Fibroblast of skin of scalp (primary cell): ENCODE results near the gene NEURL1.
"Not testable (repeated sequence)": the region's sequence is repeated elsewhere in the genome, so short reads cannot be mapped to it uniquely, and the experiment has no call there.

Experiments used
- DNase-seq: peaks from one replicate; pipeline ENCODE4 v3.0.0-alpha.2; 2013

The NEURL1 gene

DNA sequence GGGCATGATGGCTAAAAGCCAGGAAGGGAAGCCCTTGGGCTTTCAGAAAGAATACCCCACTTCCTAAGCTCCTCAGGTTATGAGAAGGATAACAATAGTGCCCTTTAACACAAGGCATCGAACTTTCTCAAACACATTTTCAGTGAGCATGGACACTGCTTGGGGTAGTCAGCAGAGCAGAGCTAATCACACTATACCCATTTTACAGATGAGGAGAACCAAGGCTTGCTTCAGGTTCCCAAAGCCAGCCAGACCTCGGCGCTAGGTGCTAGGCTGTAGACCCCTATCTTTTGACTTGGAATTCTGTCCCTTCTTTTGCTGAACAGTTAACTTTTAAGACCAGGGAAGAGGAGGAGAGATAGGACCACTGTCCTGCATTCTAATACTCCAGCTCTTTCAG, 1.8 kb downstream of the NEURL1 start:
- DNase-seq = no peak

DNA sequence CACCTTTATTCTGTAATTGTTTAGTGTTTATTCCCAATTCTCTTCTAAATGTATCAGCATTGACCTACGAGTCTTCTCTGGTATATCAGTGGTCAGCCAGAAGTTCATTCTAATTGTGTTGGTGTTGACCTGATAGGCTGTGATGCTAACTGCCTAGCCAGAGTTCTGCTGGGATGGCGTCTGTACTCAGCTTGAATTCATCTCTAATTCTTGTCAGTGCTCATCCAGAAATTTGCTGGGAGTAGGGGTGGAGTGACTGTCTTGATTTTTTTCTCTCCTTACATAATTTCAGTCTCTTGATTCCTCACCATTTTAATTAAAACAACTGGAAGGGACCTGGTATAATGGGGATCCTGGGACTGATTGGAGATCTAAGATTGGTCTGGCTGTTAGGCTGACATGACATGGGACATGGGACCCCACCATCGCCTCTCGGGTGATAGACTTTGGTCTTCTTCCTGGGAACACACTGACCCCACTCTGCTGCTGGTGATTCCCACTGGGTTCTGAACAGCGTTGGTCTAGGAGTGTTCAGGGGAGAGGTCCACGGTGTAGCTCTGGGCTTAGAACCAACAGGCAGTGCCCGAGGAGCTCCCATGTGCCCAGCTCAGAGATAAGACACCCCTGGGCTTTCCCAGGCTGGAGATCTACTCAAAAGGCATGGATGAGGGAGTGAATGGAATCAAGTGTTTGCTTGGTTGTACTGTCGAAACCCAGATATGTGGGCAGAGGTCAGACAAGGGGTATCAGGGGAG, 3.8 kb downstream of the NEURL1 start:
- DNase-seq = no peak

DNA sequence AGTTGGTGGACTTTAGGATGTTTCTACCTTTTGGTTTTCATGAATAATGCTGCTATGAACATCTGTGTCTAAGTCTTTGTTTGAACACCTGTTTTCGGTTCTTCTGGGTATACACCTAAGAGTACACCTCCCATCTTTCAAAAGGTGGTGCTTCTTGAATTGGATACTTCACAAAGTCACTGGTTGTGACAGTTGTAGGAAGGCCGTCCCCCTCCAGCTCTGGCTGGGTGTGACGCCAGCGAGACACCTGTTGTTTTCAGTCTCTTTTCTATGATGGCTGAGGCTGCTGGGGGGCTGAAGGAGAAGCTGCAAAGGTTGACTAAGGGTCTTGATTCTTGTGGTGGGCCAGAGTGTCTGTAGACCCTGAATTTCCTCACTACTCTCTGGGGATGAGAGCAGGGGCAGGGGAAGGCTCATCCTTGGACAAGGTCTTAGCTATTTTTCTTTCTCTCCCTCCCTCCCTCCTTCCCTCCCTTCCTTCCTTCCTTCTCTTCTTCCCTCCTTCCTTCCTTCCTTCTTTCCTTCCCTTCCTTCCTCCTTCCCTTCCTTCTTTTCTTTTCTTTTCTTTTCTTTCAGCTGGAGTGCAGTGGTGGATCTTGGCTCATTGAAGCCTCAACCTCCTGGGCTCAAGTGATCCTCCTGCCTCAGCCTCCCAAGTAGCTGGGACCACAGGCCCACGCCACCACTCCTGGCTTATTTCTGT, 5.6 kb downstream of the NEURL1 start:
- DNase-seq = no peak

GRCh38 chr10:103499881-103500280, 6.4 kb downstream of the NEURL1 start:
- no peak for DNase-seq

- DNase-seq = no peak
Measured at GRCh38 chr10:103500481-103500880, 7.0 kb downstream of the NEURL1 start.

- no peak for DNase-seq
Measured at GRCh38 chr10:103501186-103501585, 7.7 kb downstream of the NEURL1 start.

GRCh38 chr10:103502849-103503660, 9.6 kb downstream of the NEURL1 start:
- DNase-seq = no peak

DNA sequence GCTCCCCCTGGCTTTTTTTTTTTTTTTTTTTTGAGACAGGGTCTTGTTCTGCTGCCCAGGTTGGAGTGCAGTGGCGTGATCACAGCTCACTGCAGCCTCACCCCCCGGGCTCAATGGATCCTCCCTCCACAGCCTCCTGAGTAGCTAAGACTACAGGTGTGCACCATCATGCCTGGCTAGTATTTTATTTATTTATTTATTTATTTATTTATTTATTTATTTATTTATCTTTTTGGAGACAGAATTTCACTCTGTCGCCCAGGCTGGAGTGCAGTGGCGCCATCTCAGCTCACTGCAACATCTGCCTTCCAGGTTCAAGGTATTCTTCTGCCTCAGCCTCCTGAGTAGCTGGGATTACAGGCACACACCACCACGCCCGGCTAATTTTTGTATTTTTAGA, 10.3 kb downstream of the NEURL1 start:
- DNase-seq = not testable (repeated sequence)

GRCh38 chr10:103504181-103504783, 10.8 kb downstream of the NEURL1 start:
- peak; percentile 80 for DNase-seq

DNA sequence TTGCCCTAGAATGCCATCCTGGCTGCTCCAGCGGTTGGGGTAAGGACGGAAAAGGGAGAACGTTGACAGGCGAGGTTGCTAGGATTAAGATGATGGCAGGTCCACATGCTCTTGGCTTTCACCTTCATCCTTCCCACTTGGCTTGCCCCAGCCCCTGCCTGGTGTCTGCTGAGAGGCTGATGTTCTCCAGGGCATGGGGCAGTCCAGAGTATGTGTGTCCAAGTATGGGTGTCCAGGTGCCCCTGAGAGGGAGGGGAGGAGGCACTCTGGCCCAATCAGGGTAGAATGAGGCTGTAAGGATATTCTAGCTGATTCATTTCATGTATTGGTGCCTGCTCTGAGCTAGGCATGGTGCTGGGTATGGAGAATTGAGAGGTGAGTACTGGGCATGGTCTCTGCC, 12.6 kb downstream of the NEURL1 start:
- no peak for DNase-seq

- DNase-seq = no peak
Measured at GRCh38 chr10:103507235-103508191, 14.0 kb downstream of the NEURL1 start.

- DNase-seq = no peak
Measured at GRCh38 chr10:103510046-103510685, 16.7 kb downstream of the NEURL1 start.

DNA sequence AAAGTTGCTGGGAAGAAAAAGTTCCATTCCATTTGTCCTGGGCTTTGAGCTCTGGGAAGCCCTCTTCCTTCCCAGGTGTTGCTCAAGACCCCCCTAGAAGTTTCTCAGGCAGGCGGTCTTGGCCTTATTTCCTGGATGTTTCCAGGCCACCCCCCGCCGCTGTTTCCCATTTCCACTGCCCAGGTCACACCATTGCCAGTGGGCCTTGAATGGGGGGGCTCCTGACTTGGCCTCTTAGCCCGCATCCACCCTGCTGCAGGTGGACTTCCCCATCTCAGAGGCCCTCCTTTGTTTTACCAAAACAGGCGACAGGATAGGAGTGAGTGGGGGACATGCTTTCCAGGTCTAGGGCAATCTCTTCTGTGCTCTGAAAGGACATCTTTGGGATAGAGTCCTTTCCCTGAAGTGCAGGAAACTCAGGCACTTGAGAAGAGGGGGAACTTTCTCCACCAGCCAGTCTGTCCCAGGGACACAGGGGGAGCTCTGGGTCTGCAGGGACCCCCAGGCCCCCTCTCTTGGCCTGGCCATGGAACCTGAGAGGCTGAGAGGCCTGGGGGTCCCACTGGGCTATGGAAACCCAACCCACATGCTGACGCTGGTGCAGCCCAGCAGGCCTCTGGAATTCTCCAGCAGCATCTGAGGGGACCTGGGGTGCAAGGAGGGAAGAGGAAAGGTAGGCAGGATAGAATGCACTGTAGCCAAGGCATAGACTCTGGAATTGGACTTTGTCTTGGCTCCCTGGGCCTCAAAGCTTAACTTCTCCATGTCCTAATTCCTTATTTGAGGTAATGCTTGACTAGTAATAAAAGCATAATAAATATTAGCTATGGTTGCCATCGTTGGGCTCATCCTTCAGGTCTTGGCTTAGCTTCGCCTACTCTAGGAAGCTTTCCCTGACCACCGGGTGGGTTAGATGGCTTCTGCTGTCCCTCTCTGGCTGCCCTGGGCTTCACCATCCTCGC, 17.6 kb downstream of the NEURL1 start:
- DNase-seq = no peak

DNA sequence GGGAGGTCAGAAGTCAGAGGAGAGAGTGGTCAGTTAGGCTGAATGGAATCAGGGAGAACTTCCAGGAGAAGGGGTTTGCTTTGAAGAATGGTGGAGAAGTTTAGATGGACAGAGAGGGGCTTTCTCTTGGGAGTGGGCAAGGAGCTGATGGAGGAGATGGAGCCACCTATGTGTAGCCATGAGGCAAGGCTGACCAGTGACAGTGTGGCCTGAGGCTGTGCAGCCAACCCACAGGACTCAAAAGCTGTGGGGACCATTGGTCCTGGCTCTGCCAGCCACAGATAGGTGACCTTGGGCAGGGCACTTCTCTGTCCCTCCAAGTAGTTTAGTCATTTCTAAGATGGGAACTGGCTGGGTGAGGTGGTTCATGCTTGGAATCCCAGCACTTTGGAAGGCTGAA, 18.7 kb downstream of the NEURL1 start:
- DNase-seq = no peak

DNA sequence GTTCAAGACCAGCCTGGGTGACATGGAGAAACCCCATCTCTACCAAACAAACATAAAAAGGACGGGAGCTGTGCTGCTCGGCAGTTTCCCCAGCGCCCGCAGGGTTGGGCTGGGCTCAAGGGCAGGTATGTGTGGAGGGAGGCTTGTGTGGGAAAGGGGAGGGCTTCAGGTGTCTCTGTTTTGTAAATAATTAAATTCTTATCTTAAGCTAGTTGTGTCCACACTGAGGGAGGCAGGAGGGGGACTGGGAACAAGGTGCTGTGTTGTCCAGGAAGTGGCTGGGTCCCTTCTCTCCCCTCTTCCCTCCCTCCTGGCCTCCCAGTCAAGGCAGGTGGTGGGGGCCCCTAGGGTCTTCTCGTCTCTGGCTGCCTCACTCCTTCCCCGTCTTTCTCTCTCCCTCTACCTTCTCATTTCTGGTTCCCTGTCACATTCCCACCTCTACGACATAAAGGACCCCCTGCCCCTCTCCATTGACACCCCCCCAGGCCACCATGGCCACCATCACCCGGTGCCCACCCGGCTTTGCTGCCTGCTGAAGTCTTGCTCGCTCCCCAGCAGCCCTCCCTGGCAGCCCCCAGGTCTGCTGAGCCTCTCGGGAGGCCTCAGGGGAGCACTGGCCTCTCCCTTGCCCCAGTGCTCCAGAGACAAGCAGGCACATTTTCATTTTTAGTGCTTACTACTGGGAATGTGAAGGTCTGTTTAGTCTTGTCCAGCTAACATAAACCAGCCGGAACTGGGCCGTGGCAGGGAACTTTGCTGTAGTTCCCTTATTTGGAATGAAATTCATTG, 19.3 kb downstream of the NEURL1 start:
- DNase-seq = no peak

GRCh38 chr10:103513380-103514060, 20.0 kb downstream of the NEURL1 start:
- DNase-seq = no peak

DNA sequence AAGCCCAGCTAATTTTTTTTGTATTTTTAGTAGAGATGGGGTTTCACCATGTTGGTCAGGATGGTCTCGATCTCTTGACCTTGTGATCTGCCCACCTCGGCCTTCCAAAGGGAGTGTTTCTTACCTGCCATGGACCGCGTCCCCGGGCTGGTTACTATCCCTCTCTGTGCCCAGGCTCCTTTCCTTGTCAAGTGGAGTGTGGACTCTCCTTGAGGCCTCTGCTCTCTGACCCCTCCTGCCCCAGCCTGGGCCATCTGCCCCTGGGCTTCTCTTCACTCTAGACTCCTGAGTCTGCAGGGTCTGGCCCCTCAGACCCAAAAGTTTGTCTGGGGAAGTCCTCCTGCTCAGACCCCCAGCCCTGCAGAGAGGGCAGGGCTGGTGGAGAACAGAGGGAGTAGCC, 20.7 kb downstream of the NEURL1 start:
- DNase-seq = no peak
